Fibroblast of the aortic adventitia (primary cell): ENCODE data around the gene ELP6. TPM values are rescaled to one million over a fixed set of nuclear protein-coding genes. Genes with fewer than 3 reads are reported as not detected.

Experiments used
- DNase-seq: peaks from one replicate; pipeline ENCODE4 v3.0.0-alpha.2; 2010; ENCODE audit warnings: low read depth
- H3K4me3 ChIP-seq: 2 replicates; pipeline ENCODE4 v1.5.1; 2011; ENCODE audit warnings: low read depth, mild to moderate bottlenecking, control low read depth, low read length, moderate library complexity
- CTCF ChIP-seq: IDR thresholded peaks from 2 replicates; pipeline ENCODE4 v1.5.1; 2011; ENCODE audit warnings: mild to moderate bottlenecking, low read length, control low read depth, inconsistent platforms; ENCODE audit not compliant: insufficient read depth
- total RNA-seq: library from RNA; depleted of rRNA; stranded (reverse); fragments of >200 nt; gene quantifications from 2 replicates; pipeline ENCODE4 v1.2.3, GENCODE V29; 2012; ENCODE audit warnings: low replicate concordance

Gene ELP6
- total RNA-seq, 1 donor: 28.7 TPM

GRCh38 chr3:47540281-47540680 is 26.8 kb upstream of the ELP6 start:
- DNase-seq: no peak
- no peak for TF ChIP-seq CTCF
- H3K4me3 ChIP-seq: no peak overlapping the region

- H3K4me3 ChIP-seq: no peak overlapping the region
- no peak for TF ChIP-seq CTCF
- DNase-seq: no peak
Measured at GRCh38 chr3:47536967-47537366, 23.5 kb upstream of the ELP6 start.

GRCh38 chr3:47536221-47536891 is 22.8 kb upstream of the ELP6 start:
- H3K4me3 ChIP-seq: no peak overlapping the region
- TF ChIP-seq CTCF: no peak
- no peak for DNase-seq

DNA sequence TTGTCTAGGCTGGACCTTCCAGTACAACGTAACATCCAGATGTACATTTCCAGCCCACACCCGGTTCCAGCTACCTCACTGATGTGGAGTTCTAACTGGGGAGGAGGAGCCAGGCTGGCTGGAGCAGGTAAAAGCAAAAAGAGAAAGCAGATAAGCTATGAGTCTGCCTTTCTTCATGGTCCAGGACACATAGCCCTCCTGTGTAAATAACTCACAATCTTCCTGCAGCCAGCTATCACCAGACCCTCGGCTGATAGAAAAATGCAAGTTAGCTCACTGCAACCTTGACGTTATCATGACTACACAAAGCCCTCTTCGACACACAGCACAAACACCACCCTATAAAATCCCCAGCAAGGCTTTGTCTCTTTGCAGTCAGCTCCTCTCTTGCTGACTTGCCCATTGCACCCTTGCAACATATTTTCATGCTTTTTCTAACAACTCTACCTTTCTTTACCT is 20.5 kb upstream of the ELP6 start:
- no peak overlapping the region for H3K4me3 ChIP-seq
- DNase-seq: no peak
- TF ChIP-seq CTCF: no peak

DNA sequence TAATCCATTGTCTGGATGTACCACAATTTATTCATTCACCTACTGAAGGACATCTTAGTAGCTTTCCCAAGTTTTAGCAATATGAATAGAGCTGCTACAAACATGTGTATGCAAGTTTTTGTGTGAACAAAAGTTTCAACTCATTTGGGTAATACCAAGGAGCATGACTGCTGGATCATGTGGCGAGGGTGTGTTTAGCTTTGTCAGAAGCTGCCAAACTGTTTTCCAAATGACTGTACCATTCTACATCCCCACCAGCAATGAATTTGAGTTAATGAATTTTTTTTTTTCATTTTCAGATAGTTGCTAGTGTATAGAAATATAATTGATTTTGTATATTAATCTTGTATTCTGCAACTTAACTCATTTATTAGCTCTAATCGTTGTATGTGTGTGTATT is 20.0 kb upstream of the ELP6 start:
- no peak for DNase-seq
- no peak for TF ChIP-seq CTCF
- no peak overlapping the region for H3K4me3 ChIP-seq

DNA sequence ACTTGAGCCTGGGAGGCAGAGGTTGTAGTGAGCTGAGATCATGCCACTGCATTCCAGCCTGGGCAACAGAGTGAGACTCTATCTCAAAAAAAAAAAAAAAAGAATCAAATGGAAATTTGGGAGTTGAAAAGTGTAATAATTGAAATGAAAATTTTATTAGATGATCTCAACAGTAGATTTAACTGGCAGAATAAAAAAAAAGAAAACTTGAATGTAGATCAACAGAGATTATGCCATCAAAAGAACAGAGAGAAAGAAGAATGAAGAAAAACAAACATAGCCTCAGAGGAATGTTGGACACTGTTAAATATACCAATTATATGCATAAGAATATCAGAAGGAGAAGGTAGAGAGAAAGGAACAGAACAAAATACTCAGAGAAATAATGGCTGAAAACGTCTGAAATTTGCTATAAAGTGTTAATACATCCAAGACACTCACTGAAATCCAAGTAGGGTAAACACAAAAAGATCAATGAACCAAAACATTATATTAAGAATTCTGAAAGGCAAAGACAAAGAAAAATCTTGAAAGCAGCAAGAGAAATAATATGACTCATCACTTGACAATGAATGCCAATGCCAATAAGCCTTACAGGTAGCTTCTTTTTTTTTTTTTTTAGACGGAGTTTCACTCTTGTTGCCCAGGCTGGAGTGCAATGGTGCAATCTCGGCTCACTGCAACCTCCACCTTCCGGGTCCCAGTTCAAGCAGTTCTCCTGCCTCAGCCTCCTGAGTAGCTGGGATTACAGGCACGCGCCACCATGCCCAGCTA is 14.6 kb upstream of the ELP6 start:
- no peak for DNase-seq
- H3K4me3 ChIP-seq: no peak overlapping the region
- no peak for TF ChIP-seq CTCF
